ENCODE measurements around the gene CNOT8. TPM values are rescaled to one million over a fixed set of nuclear protein-coding genes. Genes with fewer than 3 reads are reported as not detected.
A peak's percentile ranks its signal among the peaks of the same experiment; 100 is the strongest.
"Not testable (repeated sequence)": the region's sequence is repeated elsewhere in the genome, so short reads cannot be mapped to it uniquely, and the experiment has no call there.

The CNOT8 gene
- total and polyA plus RNA-seq, 8 donors = 11.8 to 27.4 (median 15.0) TPM

DNA sequence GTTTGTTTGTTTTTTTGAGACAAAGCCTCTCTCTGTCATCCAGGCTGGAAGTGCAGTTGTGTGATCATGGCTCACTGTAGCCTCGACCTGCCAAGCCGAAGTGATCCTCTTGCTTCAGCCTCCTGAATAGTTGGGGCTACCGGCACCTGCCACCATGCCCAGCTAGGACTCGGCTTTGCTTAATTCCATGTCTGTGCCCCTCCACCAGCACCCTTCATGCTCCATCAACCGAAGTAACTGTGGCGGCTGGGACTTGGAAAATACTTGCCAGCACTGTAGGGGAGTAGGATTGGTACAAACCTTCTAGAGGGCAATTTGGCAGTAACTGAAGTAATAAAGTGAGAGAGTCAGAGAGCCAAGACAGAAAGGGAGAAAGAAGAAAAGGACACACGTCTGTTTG, 27.0 kb upstream of the CNOT8 start:
- no peaks in the 10 kb centered on the region for H3K27me3 ChIP-seq
- H3K27ac ChIP-seq = no peak overlapping the region
- no peak for DNase-seq
- no peaks in the 10 kb centered on the region for H3K4me1 ChIP-seq
- intact Hi-C loops (cut with DNase I) = no loop called here
- H3K9me3 ChIP-seq = no peaks in the 10 kb centered on the region
- no peaks in the 10 kb centered on the region for H3K36me3 ChIP-seq
- FAIRE-seq = no peak
- WGBS, 2 donors = 83 to 88% methylated on average over 7 of the region's 7 CpGs
- no peak overlapping the region for H3K4me3 ChIP-seq
- TF ChIP-seq, protein P1, sequence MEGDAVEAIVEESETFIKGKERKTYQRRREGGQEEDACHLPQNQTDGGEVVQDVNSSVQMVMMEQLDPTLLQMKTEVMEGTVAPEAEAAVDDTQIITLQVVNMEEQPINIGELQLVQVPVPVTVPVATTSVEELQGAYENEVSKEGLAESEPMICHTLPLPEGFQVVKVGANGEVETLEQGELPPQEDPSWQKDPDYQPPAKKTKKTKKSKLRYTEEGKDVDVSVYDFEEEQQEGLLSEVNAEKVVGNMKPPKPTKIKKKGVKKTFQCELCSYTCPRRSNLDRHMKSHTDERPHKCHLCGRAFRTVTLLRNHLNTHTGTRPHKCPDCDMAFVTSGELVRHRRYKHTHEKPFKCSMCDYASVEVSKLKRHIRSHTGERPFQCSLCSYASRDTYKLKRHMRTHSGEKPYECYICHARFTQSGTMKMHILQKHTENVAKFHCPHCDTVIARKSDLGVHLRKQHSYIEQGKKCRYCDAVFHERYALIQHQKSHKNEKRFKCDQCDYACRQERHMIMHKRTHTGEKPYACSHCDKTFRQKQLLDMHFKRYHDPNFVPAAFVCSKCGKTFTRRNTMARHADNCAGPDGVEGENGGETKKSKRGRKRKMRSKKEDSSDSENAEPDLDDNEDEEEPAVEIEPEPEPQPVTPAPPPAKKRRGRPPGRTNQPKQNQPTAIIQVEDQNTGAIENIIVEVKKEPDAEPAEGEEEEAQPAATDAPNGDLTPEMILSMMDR (IDR thresholded peaks at IDR 0.05) = no peak
- ATAC-seq = no peak

- not testable (repeated sequence) for DNase-seq, ATAC-seq, H3K4me3 ChIP-seq
Measured at GRCh38 chr5:154832804-154833203, 25.6 kb upstream of the CNOT8 start.

GRCh38 chr5:154834053-154834452, 24.4 kb upstream of the CNOT8 start:
- TF ChIP-seq, protein P1 (IDR thresholded peaks at IDR 0.05) = no peak
- intact Hi-C loops (cut with DNase I) = no loop called here
- H3K9me3 ChIP-seq = no peaks in the 10 kb centered on the region
- FAIRE-seq (no peak), DNase-seq (no peak), ATAC-seq (no peak)
- H3K27ac ChIP-seq = no peak overlapping the region
- no peaks in the 10 kb centered on the region for H3K36me3 ChIP-seq
- peaks cover 0 to 5% (median 0%) of the 10 kb centered on the region in 3 donors for H3K4me1 ChIP-seq
- no peak overlapping the region for H3K4me3 ChIP-seq
- WGBS, 2 donors = 38% methylated on average over 1 of the region's 1 CpG
- no peaks in the 10 kb centered on the region for H3K27me3 ChIP-seq

More at GRCh38 chr5:154832804-154833203, 25.6 kb upstream of the CNOT8 start:
- H3K36me3 ChIP-seq; H3K27ac ChIP-seq; H3K4me1 ChIP-seq; H3K9me3 ChIP-seq; intact Hi-C loops (cut with DNase I); H3K27me3 ChIP-seq; FAIRE-seq: not testable (repeated sequence)
- WGBS, 2 donors = 96 to 97% methylated on average over 3 of the region's 3 CpGs

- ATAC-seq; FAIRE-seq; intact Hi-C loops (cut with DNase I): not testable (repeated sequence)
Measured at GRCh38 chr5:154835701-154836052, 22.8 kb upstream of the CNOT8 start.

GRCh38 chr5:154836225-154836624, 22.2 kb upstream of the CNOT8 start:
- WGBS, 2 donors = 86 to 89% methylated on average over 6 of the region's 6 CpGs
- Histone ChIP-seq H3K27ac (no peak overlapping the region), H3K27me3 (no peaks in the 10 kb centered on the region), H3K9me3 (no peaks in the 10 kb centered on the region), H3K4me3 (no peak overlapping the region), H3K36me3 (no peaks in the 10 kb centered on the region), H3K4me1 (peaks cover 0 to 5% (median 0%) of the 10 kb centered on the region in 3 donors)
- intact Hi-C loops (cut with DNase I) = no loop called here
- ATAC-seq (no peak), DNase-seq (no peak), FAIRE-seq (no peak)
- TF ChIP-seq, protein P1 (IDR thresholded peaks at IDR 0.05) = no peak

More at GRCh38 chr5:154835701-154836052, 22.8 kb upstream of the CNOT8 start:
- not testable (repeated sequence) for DNase-seq, H3K27ac ChIP-seq, H3K4me3 ChIP-seq, H3K27me3 ChIP-seq, H3K36me3 ChIP-seq, H3K4me1 ChIP-seq, H3K9me3 ChIP-seq
- WGBS, 2 donors = 83 to 89% methylated on average over 9 of the region's 9 CpGs

DNA sequence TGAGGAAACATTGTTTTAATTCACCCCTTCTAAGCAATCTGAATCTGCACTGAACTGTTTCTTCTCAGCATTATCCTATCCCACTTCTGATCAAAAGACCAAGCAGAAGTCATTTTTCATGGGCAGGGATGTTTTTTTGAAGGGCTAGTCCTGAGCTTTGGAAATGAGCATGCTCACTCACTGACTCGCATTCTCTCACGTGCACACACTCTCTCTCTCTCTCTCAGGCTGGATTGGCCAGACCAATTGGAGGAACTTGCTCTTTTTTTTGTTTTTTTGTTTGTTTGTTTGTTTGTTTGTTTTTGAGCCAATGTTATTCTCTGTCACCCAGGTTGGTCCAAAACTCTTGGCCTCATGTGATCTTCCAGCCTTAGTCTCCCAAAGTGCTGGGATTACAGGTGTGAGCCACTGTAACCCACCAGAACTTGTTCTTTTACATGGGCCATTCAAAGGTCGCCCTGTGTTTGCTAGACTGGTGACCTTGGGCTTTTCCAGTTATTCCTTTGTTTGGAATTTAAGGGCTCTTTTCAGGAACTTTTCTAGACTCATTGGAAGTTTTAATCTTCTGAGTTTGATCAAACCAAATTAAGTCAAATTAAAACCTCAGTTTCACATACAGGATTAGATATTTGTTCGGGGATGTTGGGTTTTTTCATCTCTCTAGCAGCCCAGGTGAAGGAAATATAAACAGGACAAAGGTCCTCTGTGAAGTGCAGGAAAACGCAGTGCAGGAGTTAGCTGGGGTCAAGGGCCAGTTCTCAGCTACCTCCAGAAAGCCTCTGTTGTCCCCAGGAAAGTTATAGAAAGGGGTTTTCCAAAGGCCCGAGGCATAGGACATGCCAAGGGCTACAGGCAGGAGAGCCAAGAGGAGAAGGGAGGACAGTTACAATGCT, 21.2 kb upstream of the CNOT8 start:
- peak in 1 of 4 donors; percentile 30 for ATAC-seq

More for the DNA sequence above, 21.2 kb upstream of the CNOT8 start:
- H3K27me3 ChIP-seq = no peaks in the 10 kb centered on the region
- 51 to 56% methylated on average over 6 of the region's 6 CpGs for WGBS, 2 donors
- FAIRE-seq (no peak), DNase-seq (no peak)
- TF ChIP-seq, protein P1 (IDR thresholded peaks at IDR 0.05) = no peak
- no peak overlapping the region for H3K4me3 ChIP-seq
- no peaks in the 10 kb centered on the region for H3K36me3 ChIP-seq
- intact Hi-C loops (cut with DNase I) = no loop called here
- no peaks in the 10 kb centered on the region for H3K9me3 ChIP-seq
- H3K27ac ChIP-seq = no peak overlapping the region
- peaks cover 0 to 5% (median 0%) of the 10 kb centered on the region in 3 donors for H3K4me1 ChIP-seq
